Lung (tissue), 12 donors: ENCODE measurements around the gene MIAT. TPM values are rescaled to one million over a fixed set of nuclear protein-coding genes. Genes with fewer than 3 reads are reported as not detected.

Experiments used
- ATAC-seq: fragments of 200-7000 bp; cut with Tn5 transposase; one replicate; pipeline ENCODE4 v1.9.1; 2020; ENCODE audit warnings: moderate number of reproducible peaks; ENCODE audit not compliant: insufficient read depth, low FRiP score
- DNase-seq, 3 donors: peaks; one replicate each; pipeline ENCODE4 v3.0.0-alpha.2; 2013 to 2017
- H3K27ac ChIP-seq, 2 donors: one replicate each; pipeline ENCODE4 v1.5.1; 2013; ENCODE audit warnings: mild to moderate bottlenecking in 2 of 2, moderate library complexity in 2 of 2, control low read depth in 1 of 2, inconsistent platforms in 1 of 2, low read depth in 1 of 2, low read length in 1 of 2
- H3K27me3 ChIP-seq, 3 donors: one replicate each; pipeline ENCODE4 v1.5.1; 2013; ENCODE audit warnings: low read length in 2 of 3; ENCODE audit not compliant: control insufficient read depth in 3 of 3, insufficient read depth in 3 of 3
- H3K36me3 ChIP-seq, 4 donors: one replicate each; pipeline ENCODE4 v1.5.1; 2013; ENCODE audit warnings: low read length in 4 of 4, mild to moderate bottlenecking in 1 of 4, moderate library complexity in 1 of 4; ENCODE audit not compliant: control insufficient read depth in 4 of 4, insufficient read depth in 4 of 4
- H3K4me1 ChIP-seq, 5 donors: one replicate each; pipeline ENCODE4 v1.5.1; 2013; ENCODE audit warnings: low read length in 5 of 5, mild to moderate bottlenecking in 2 of 5, moderate library complexity in 1 of 5; ENCODE audit not compliant: control insufficient read depth in 5 of 5, insufficient read depth in 5 of 5
- H3K4me3 ChIP-seq: one replicate; pipeline ENCODE4 v1.5.1; 2013; ENCODE audit warnings: mild to moderate bottlenecking, control low read depth, moderate library complexity
- H3K9ac ChIP-seq, 2 donors: one replicate each; pipeline ENCODE4 v1.5.1; 2013; ENCODE audit warnings: low read length in 2 of 2, control low read depth in 1 of 2; ENCODE audit not compliant: insufficient read depth in 1 of 2
- H3K9me3 ChIP-seq, 4 donors: one replicate each; pipeline ENCODE4 v1.5.1; 2013; ENCODE audit warnings: low read length in 3 of 4, mild to moderate bottlenecking in 1 of 4, moderate library complexity in 1 of 4; ENCODE audit not compliant: control insufficient read depth in 4 of 4, insufficient read depth in 3 of 4
- WGBS, 2 donors: extraction: QIAGEN DNeasy Blood & Tissue Kit; methylation state at CpG; one replicate each; pipeline ENCODE4 v1.1.7; 2013; 5-methylcytosine and 5-hydroxymethylcytosine counted together
- polyA plus RNA-seq, 2 donors: library from polyadenylated mRNA; stranded (reverse); fragments of 200-250 nt; gene quantifications; one replicate each; pipeline ENCODE4 v1.2.1, GENCODE V29; 2013
- total RNA-seq, 2 donors: library from RNA; depleted of rRNA in 1 of 2; stranded (reverse); fragments of >200 nt in 1 of 2; gene quantifications; one replicate each; pipeline ENCODE4 v1.2.1, GENCODE V29; 2014 to 2021
- TF ChIP-seq, protein P1 (sequence below): IDR thresholded peaks from 2 replicates; pipeline ENCODE4 v1.5.1; 2012; ENCODE audit warnings: mild to moderate bottlenecking; ENCODE audit errors: control extremely low read depth, extremely low read depth
- donor health status: control.
- donor health status: control.
- donor health status: Bipolar disorder and iron deficiency.
- donor health status: healthy.
- donor health status: DM: yes; HTN: yes; CAD: no.

Gene MIAT
- total and polyA plus RNA-seq, 4 donors, result 1.7 to 5.4 (median 4.8) TPM

- WGBS, 2 donors, result 53 to 59% methylated on average over 7 of the region's 7 CpGs
- peaks cover 0 to 25% (median 9%) of the 10 kb centered on the region in 5 donors for H3K4me1 ChIP-seq
- H3K27ac ChIP-seq, result no peak within 1 kb of the TSS
- H3K9ac ChIP-seq, result no peak within 1 kb of the TSS
- no peak within 1 kb of the TSS for H3K4me3 ChIP-seq
- ATAC-seq (no peak), DNase-seq (peak; percentile 33 to 38 (median 35))
- H3K36me3 ChIP-seq, result no peaks in the 10 kb centered on the region
- H3K9me3 ChIP-seq, result no peaks in the 10 kb centered on the region
- TF ChIP-seq, protein P1, sequence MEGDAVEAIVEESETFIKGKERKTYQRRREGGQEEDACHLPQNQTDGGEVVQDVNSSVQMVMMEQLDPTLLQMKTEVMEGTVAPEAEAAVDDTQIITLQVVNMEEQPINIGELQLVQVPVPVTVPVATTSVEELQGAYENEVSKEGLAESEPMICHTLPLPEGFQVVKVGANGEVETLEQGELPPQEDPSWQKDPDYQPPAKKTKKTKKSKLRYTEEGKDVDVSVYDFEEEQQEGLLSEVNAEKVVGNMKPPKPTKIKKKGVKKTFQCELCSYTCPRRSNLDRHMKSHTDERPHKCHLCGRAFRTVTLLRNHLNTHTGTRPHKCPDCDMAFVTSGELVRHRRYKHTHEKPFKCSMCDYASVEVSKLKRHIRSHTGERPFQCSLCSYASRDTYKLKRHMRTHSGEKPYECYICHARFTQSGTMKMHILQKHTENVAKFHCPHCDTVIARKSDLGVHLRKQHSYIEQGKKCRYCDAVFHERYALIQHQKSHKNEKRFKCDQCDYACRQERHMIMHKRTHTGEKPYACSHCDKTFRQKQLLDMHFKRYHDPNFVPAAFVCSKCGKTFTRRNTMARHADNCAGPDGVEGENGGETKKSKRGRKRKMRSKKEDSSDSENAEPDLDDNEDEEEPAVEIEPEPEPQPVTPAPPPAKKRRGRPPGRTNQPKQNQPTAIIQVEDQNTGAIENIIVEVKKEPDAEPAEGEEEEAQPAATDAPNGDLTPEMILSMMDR, result no peak
- peaks cover 0 to 8% (median 5%) of the 10 kb centered on the region in 3 donors for H3K27me3 ChIP-seq
These were observed 39.9 kb upstream of the MIAT start, which contains the start of gene CRYBB1 for GRCh38 chr22:26617271-26618199. TSS of gene CRYBB1 (minus strand) at chr22:26618027. CDS start at chr22:26616319, 1,708 bp downstream.

GRCh38 chr22:26618455-26618854 is 38.9 kb upstream of the MIAT start:
- no peak for ATAC-seq
- no peak overlapping the region for H3K9ac ChIP-seq
- H3K4me3 ChIP-seq, result no peak overlapping the region
- H3K27ac ChIP-seq, result no peak overlapping the region
- DNase-seq, result no peak
- H3K9me3 ChIP-seq, result no peaks in the 10 kb centered on the region
- no peaks in the 10 kb centered on the region for H3K36me3 ChIP-seq
- peaks cover 0 to 5% (median 3%) of the 10 kb centered on the region in 3 donors for H3K27me3 ChIP-seq
- 81 to 96% methylated on average over 8 of the region's 8 CpGs for WGBS, 2 donors
- H3K4me1 ChIP-seq, result peaks cover 0 to 25% (median 9%) of the 10 kb centered on the region in 5 donors
- TF ChIP-seq, protein P1, result no peak

GRCh38 chr22:26619510-26619909 is 37.9 kb upstream of the MIAT start:
- peak; percentile 75 to 86 (median 79) for DNase-seq
- no peak for ATAC-seq
- 43 to 45% methylated on average over 6 of the region's 6 CpGs for WGBS, 2 donors
- Histone ChIP-seq H3K9ac (no peak overlapping the region), H3K4me3 (no peak overlapping the region), H3K36me3 (no peaks in the 10 kb centered on the region), H3K27ac (peak overlapping the region in 1 of 2 donors; percentile 2), H3K4me1 (peaks cover 0 to 25% (median 9%) of the 10 kb centered on the region in 5 donors), H3K27me3 (peaks cover 0 to 3% (median 1%) of the 10 kb centered on the region in 3 donors), H3K9me3 (no peaks in the 10 kb centered on the region)
- TF ChIP-seq, protein P1, result no peak
